Osteoblast (primary cell): ENCODE results near the gene ADAMTS17. TPM values are rescaled to one million over a fixed set of nuclear protein-coding genes. Genes with fewer than 3 reads are reported as not detected.

Experiments
- DNase-seq: peaks from one replicate; pipeline ENCODE4 v3.0.0; 2011; ENCODE audit warnings: low spot score, mixed read lengths; ENCODE audit not compliant: insufficient read length; ENCODE audit errors: missing footprints
- H2AFZ ChIP-seq: 2 replicates; pipeline ENCODE4 v1.6.0; 2011; ENCODE audit warnings: mild to moderate bottlenecking, low read length
- H3K27ac ChIP-seq: 2 replicates; pipeline ENCODE4 v1.5.1; 2011; ENCODE audit warnings: mild to moderate bottlenecking, low read depth, low read length, moderate library complexity
- H3K27me3 ChIP-seq: 2 replicates; pipeline ENCODE4 v1.6.0; 2012; ENCODE audit warnings: mild to moderate bottlenecking, control low read depth, inconsistent platforms, low read length, moderate library complexity; ENCODE audit not compliant: insufficient read depth
- H3K36me3 ChIP-seq: 2 replicates; pipeline ENCODE4 v1.5.1; 2011; ENCODE audit warnings: mild to moderate bottlenecking, low read length, control low read depth, moderate library complexity; ENCODE audit not compliant: insufficient read depth
- H3K4me1 ChIP-seq: 2 replicates; pipeline ENCODE4 v1.5.1; 2011; ENCODE audit warnings: mild to moderate bottlenecking, low read length, control low read depth, moderate library complexity; ENCODE audit not compliant: insufficient read depth
- H3K4me2 ChIP-seq: 2 replicates; pipeline ENCODE4 v1.6.0; 2011; ENCODE audit warnings: mild to moderate bottlenecking, low read length; ENCODE audit not compliant: insufficient read depth
- H3K4me3 ChIP-seq: fragments of 200-600 bp; sonication (generic); 3 replicates; pipeline ENCODE4 v1.5.1; 2012; ENCODE audit warnings: mild to moderate bottlenecking, low read length, inconsistent platforms; ENCODE audit not compliant: insufficient read depth
- H3K79me2 ChIP-seq: 2 replicates; pipeline ENCODE4 v1.6.0; 2012; ENCODE audit warnings: mild to moderate bottlenecking, low read length, control low read depth, inconsistent platforms; ENCODE audit not compliant: insufficient read depth
- H3K9me3 ChIP-seq: 2 replicates; pipeline ENCODE4 v1.5.1; 2011; ENCODE audit warnings: low read depth, low read length, control low read depth
- H4K20me1 ChIP-seq: 2 replicates; pipeline ENCODE4 v1.6.0; 2012; ENCODE audit warnings: mild to moderate bottlenecking, low read length, control low read depth; ENCODE audit not compliant: insufficient read depth
- CTCF ChIP-seq: IDR thresholded peaks from 2 replicates; pipeline ENCODE4 v1.5.1; 2011; ENCODE audit warnings: mild to moderate bottlenecking, low read depth, low read length, moderate library complexity; ENCODE audit errors: extremely low read depth
- total RNA-seq: library from RNA; depleted of rRNA; stranded (reverse); fragments of >200 nt; gene quantifications from 2 replicates; pipeline ENCODE4 v1.2.3, GENCODE V29; 2012

Gene ADAMTS17
- total RNA-seq, 1 donor = under 0.01 TPM

DNA sequence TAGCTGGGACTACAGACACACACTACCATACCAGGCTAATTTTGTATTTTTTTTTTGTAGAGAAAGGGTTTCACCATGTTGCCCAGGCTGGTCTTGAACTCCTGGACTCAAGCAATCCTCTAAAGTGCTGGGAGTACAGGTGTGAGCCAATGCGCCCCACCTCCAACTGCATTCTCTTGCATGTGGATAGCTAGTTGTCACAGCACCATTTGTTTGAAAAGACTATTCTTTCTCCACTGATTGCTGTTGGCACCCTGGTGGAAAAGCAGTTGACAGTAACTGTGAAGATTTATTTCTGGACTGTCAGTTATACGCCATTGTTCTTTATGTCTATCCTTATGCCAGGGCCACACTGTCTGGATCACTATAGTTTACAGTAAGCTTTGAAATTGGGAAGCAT is 303.9 kb downstream of the ADAMTS17 start:
- H3K4me2 ChIP-seq = no peak overlapping the region
- H3K27ac ChIP-seq = no peak overlapping the region
- no peaks in the 10 kb centered on the region for H3K27me3 ChIP-seq
- no peak overlapping the region for H2AFZ ChIP-seq
- no peaks in the 10 kb centered on the region for H3K36me3 ChIP-seq
- H3K79me2 ChIP-seq = no peaks in the 10 kb centered on the region
- H4K20me1 ChIP-seq = no peaks in the 10 kb centered on the region
- no peak for TF ChIP-seq CTCF
- no peak for DNase-seq
- no peaks in the 10 kb centered on the region for H3K9me3 ChIP-seq
- peaks cover 7% of the 10 kb centered on the region for H3K4me1 ChIP-seq
- no peak overlapping the region for H3K4me3 ChIP-seq

DNA sequence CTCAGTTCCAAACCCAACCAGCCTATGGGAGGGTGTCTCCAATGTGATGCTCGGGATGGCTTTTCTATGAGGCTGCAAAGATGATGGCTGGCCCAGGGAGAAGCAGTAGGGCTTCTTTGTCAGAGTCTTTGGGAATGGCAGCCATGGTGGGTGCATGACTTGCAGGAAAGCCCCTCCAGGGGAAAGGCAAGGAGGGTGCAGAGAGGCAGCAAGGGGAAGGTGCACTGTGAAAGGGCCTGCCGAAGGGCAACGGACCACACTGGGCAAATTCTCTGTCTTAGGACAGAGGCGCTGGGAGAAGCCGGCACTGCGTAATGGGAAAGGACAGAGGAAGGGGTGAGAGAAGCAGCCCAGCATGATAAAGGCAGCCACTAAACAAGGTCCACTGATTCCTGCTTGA is 305.8 kb downstream of the ADAMTS17 start:
- H4K20me1 ChIP-seq = no peaks in the 10 kb centered on the region
- no peak overlapping the region for H3K4me2 ChIP-seq
- DNase-seq = no peak
- no peaks in the 10 kb centered on the region for H3K79me2 ChIP-seq
- no peaks in the 10 kb centered on the region for H3K9me3 ChIP-seq
- no peak overlapping the region for H2AFZ ChIP-seq
- TF ChIP-seq CTCF = no peak
- no peak overlapping the region for H3K27ac ChIP-seq
- no peaks in the 10 kb centered on the region for H3K36me3 ChIP-seq
- no peaks in the 10 kb centered on the region for H3K27me3 ChIP-seq
- no peak overlapping the region for H3K4me3 ChIP-seq
- H3K4me1 ChIP-seq = peaks cover 8% of the 10 kb centered on the region

GRCh38 chr15:100034191-100034590 is 307.6 kb downstream of the ADAMTS17 start:
- no peak for DNase-seq
- H4K20me1 ChIP-seq = no peaks in the 10 kb centered on the region
- H3K4me1 ChIP-seq = peaks cover 13% of the 10 kb centered on the region
- no peak overlapping the region for H2AFZ ChIP-seq
- no peak for TF ChIP-seq CTCF
- H3K4me3 ChIP-seq = no peak overlapping the region
- H3K27me3 ChIP-seq = no peaks in the 10 kb centered on the region
- no peak overlapping the region for H3K4me2 ChIP-seq
- H3K9me3 ChIP-seq = no peaks in the 10 kb centered on the region
- no peaks in the 10 kb centered on the region for H3K36me3 ChIP-seq
- no peak overlapping the region for H3K27ac ChIP-seq
- H3K79me2 ChIP-seq = no peaks in the 10 kb centered on the region

DNA sequence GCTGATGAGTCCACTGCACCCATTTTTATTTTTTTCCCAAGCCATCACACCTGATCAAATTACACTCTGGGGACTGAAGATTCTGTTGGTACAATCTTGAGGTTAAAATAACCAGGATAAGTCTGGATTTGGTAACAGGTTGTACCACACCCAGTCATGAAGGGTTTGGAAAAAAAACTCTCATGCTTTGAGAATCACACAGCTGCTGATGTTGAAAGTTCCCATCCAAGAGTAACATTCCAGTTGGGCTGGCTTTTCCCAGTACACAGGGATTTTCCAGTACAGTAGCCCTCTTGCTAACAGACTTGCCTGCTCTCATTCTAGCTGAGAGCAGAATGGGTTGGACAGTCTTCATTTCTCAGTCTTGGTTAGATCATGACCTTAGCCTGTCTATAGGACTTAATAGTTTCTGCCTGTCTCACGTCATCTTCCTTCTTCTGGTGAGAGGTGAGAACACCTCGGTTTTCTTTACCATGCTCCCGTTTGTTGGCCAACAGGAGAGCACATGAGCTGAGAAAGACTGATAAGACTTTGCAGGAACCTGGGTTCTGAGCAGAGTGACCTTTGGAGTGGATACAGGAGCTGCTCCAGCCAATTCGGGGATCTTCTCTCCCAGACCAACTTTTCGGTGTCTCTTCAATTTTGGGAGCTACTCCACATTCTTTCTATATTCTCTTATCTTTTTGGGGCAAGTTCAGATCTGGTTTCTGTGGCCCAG is 308.5 kb downstream of the ADAMTS17 start:
- H4K20me1 ChIP-seq = no peaks in the 10 kb centered on the region
- H3K36me3 ChIP-seq = no peaks in the 10 kb centered on the region
- DNase-seq = no peak
- no peak overlapping the region for H3K4me2 ChIP-seq
- no peak overlapping the region for H3K4me3 ChIP-seq
- no peaks in the 10 kb centered on the region for H3K9me3 ChIP-seq
- H3K27me3 ChIP-seq = no peaks in the 10 kb centered on the region
- no peaks in the 10 kb centered on the region for H3K79me2 ChIP-seq
- peaks cover 13% of the 10 kb centered on the region for H3K4me1 ChIP-seq
- no peak for TF ChIP-seq CTCF
- H3K27ac ChIP-seq = peak overlapping the region; percentile 20
- H2AFZ ChIP-seq = no peak overlapping the region
